HEK293T (cell line): ENCODE data around the gene CDH4.

Experiments used
- CTCF ChIA-PET: fragments of 350-600 bp; formaldehyde crosslinking; extraction: SDS; loops from one replicate; lab custom pipeline; 2021; ENCODE audit warnings: antibody characterized with exemption, inconsistent platforms; lab: Yijun Ruan, JAX
- POLR2A ChIA-PET: fragments of 350-600 bp; formaldehyde crosslinking; extraction: SDS; loops from one replicate; lab custom pipeline; 2020; ENCODE audit warnings: antibody characterized with exemption, inconsistent platforms; lab: Yijun Ruan, JAX
- DNase-seq: peaks from one replicate; pipeline ENCODE4 v3.0.0; 2012; ENCODE audit warnings: mixed read lengths; ENCODE audit errors: extremely low spot score
- ARNT ChIP-seq: fragments of 450-650 bp; IDR thresholded peaks from 2 replicates; pipeline ENCODE4 v1.6.1; 2017; ENCODE audit warnings: mild to moderate bottlenecking
- BHLHE40 ChIP-seq: fragments of 450-650 bp; IDR thresholded peaks from 2 replicates; pipeline ENCODE4 v1.6.1; 2016; ENCODE audit warnings: mild to moderate bottlenecking, moderate library complexity, borderline replicate concordance
- CTBP1 ChIP-seq: fragments of 450-650 bp; IDR thresholded peaks from 2 replicates; pipeline ENCODE4 v1.6.1; 2016; ENCODE audit warnings: borderline replicate concordance
- ELF4 ChIP-seq: fragments of 450-650 bp; IDR thresholded peaks from 2 replicates; pipeline ENCODE4 v1.6.1; 2017; ENCODE audit warnings: antibody characterized with exemption
- FOXA1 ChIP-seq: fragments of 450-650 bp; IDR thresholded peaks from 2 replicates; pipeline ENCODE4 v1.6.1; 2016; ENCODE audit warnings: mild to moderate bottlenecking
- FOXK2 ChIP-seq: fragments of 450-650 bp; IDR thresholded peaks from 2 replicates; pipeline ENCODE4 v1.6.1; 2016; ENCODE audit warnings: mild to moderate bottlenecking
- FOXM1 ChIP-seq: fragments of 450-650 bp; IDR thresholded peaks from 2 replicates; pipeline ENCODE4 v1.6.1; 2017; ENCODE audit warnings: mild to moderate bottlenecking, borderline replicate concordance
- HDGF ChIP-seq: fragments of 450-650 bp; IDR thresholded peaks from 2 replicates; pipeline ENCODE4 v1.6.1; 2017; ENCODE audit warnings: antibody characterized with exemption, borderline replicate concordance
- L3MBTL2 ChIP-seq: fragments of 450-650 bp; conservative IDR thresholded peaks from 2 replicates; pipeline ENCODE4 v1.6.1; 2016; ENCODE audit warnings: mild to moderate bottlenecking
- LEF1 ChIP-seq: fragments of 450-650 bp; IDR thresholded peaks from 2 replicates; pipeline ENCODE4 v1.6.1; 2017; ENCODE audit warnings: mild to moderate bottlenecking, borderline replicate concordance
- NFRKB ChIP-seq: fragments of 450-650 bp; IDR thresholded peaks from 2 replicates; pipeline ENCODE4 v1.6.1; 2016; ENCODE audit warnings: mild to moderate bottlenecking, moderate library complexity
- PKNOX1 ChIP-seq: fragments of 450-650 bp; IDR thresholded peaks from 2 replicates; pipeline ENCODE4 v1.6.1; 2016
- SP1 ChIP-seq: fragments of 450-650 bp; IDR thresholded peaks from 2 replicates; pipeline ENCODE4 v1.6.1; 2017
- SUZ12 ChIP-seq: fragments of 450-650 bp; IDR thresholded peaks from 2 replicates; pipeline ENCODE4 v1.6.1; 2016; ENCODE audit warnings: mild to moderate bottlenecking
- TARDBP ChIP-seq: fragments of 450-650 bp; IDR thresholded peaks from 2 replicates; pipeline ENCODE4 v1.6.1; 2016
- ZNF384 ChIP-seq: fragments of 450-650 bp; IDR thresholded peaks from 2 replicates; pipeline ENCODE4 v1.6.1; 2016

Gene CDH4

GRCh38 chr20:61304750-61305149, 52.7 kb downstream of the CDH4 start:
- TF ChIP-seq HDGF (no peak), SP1 (no peak)
- ChIA-PET POLR2A (no interaction called here), CTCF (no interaction called here)
- no peak for DNase-seq

GRCh38 chr20:61306937-61307475, 54.9 kb downstream of the CDH4 start:
- ChIA-PET CTCF (no interaction called here), POLR2A (no interaction called here)
- TF ChIP-seq FOXA1 (no peak), BHLHE40 (no peak), ZNF384 (no peak), CTBP1 (no peak), NFRKB (no peak), SUZ12 (no peak), LEF1 (no peak), ARNT (no peak), HDGF (no peak), PKNOX1 (no peak), ELF4 (no peak), L3MBTL2 (no peak), FOXK2 (no peak), FOXM1 (no peak), SP1 (no peak), TARDBP (no peak)
- no peak for DNase-seq

GRCh38 chr20:61307686-61308476, 55.8 kb downstream of the CDH4 start:
- no peak for TF ChIP-seq FOXM1
- no peak for TF ChIP-seq CTBP1
- TF ChIP-seq BHLHE40: no peak
- no peak for TF ChIP-seq HDGF
- no peak for TF ChIP-seq L3MBTL2
- TF ChIP-seq NFRKB: no peak
- TF ChIP-seq ZNF384: no peak
- no peak for TF ChIP-seq FOXA1
- no peak for TF ChIP-seq SP1
- TF ChIP-seq ARNT: no peak
- no peak for TF ChIP-seq PKNOX1
- no peak for TF ChIP-seq TARDBP
- ChIA-PET POLR2A (no interaction called here), CTCF (no interaction called here)
- no peak for DNase-seq

- ChIA-PET CTCF (no interaction called here), POLR2A (no interaction called here)
- TF ChIP-seq SP1 (no peak), NFRKB (no peak), HDGF (no peak), SUZ12 (no peak), BHLHE40 (no peak), FOXA1 (no peak)
- no peak for DNase-seq
Measured at GRCh38 chr20:61308477-61308774, 56.4 kb downstream of the CDH4 start.

GRCh38 chr20:61310954-61311353, 58.9 kb downstream of the CDH4 start:
- TF ChIP-seq NFRKB: no peak
- TF ChIP-seq FOXM1: no peak
- TF ChIP-seq ELF4: no peak
- no peak for TF ChIP-seq L3MBTL2
- no peak for TF ChIP-seq SP1
- TF ChIP-seq LEF1: no peak
- no peak for TF ChIP-seq ARNT
- TF ChIP-seq FOXK2: no peak
- TF ChIP-seq SUZ12: no peak
- TF ChIP-seq TARDBP: no peak
- TF ChIP-seq CTBP1: no peak
- DNase-seq: no peak
- ChIA-PET POLR2A (no interaction called here), CTCF (no interaction called here)

GRCh38 chr20:61311656-61312387, 59.8 kb downstream of the CDH4 start:
- TF ChIP-seq FOXM1: no peak
- peak; percentile 13; the same call in 1 of the 2 replicates for TF ChIP-seq SP1
- TF ChIP-seq BHLHE40: no peak
- no peak for TF ChIP-seq LEF1
- no peak for DNase-seq
- ChIA-PET POLR2A (no interaction called here), CTCF (no interaction called here)

GRCh38 chr20:61312925-61313324, 60.9 kb downstream of the CDH4 start:
- ChIA-PET POLR2A (no interaction called here), CTCF (no interaction called here)
- no peak for TF ChIP-seq SP1
- no peak for TF ChIP-seq FOXK2
- TF ChIP-seq FOXM1: no peak
- no peak for TF ChIP-seq HDGF
- no peak for TF ChIP-seq ZNF384
- no peak for TF ChIP-seq SUZ12
- TF ChIP-seq LEF1: no peak
- DNase-seq: no peak
